ENCODE measurements around the gene SUPT20H. TPM values are rescaled to one million over a fixed set of nuclear protein-coding genes. Genes with fewer than 3 reads are reported as not detected.
A peak's percentile ranks its signal among the peaks of the same experiment; 100 is the strongest.

The SUPT20H gene
- total RNA-seq, 1 experiment from 2014 or later, result 42.9 TPM

DNA sequence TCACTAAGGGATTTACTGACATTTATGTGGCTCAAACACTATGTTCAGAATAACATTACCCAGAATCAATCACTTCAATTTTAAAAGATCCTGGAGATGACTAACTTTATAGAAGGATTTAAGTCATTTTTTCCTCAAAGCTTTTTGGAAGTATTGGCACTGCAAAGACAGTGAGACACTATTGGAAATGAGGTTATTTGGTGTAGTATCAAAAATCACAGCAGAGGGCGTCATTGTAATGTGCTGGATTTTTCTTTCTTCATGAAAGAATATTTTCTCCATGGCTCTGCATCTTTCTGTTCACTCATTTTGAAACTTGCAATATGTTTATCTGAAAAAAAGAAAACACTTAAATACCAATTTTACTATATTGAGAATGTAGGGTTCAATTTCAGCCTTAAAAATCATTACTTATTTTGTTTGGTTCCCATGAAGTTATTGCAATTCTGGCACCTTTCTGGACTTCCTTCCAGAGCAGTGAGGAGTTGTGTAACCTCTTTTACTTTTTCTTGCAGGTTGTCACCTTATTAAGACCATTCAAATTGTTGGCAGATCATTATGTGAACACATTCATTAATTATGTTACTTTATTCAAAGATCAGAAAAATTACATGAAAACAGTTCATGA is 49.7 kb upstream of the SUPT20H start:
- ChIA-PET CTCF (no interaction called here), POLR2A (no interaction called here), RAD21 (ENCODE audit: low non-redundant PET in 1 of 2, low total read pairs in 2 of 2, uncharacterized antibody in 2 of 2, unreplicated experiment in 2 of 2) (no interaction called here)
- Histone ChIP-seq H4K20me1 (ENCODE audit: insufficient read depth) (no peaks in the 10 kb centered on the region), H3K36me3 (ENCODE audit: control insufficient read depth in 1 of 2, insufficient read depth in 2 of 2, low read length in 2 of 2) (no peaks in the 10 kb centered on the region), H3K4me2 (ENCODE audit: low read length) (no peak overlapping the region), H3K4me1 (ENCODE audit: control insufficient read depth in 1 of 2, insufficient read depth in 2 of 2, low read length in 2 of 2) (no peaks in the 10 kb centered on the region), H3K27ac (ENCODE audit: low read depth, low read length) (no peak overlapping the region), H3K79me2 (ENCODE audit: insufficient read depth, low read length) (no peaks in the 10 kb centered on the region), H3K4me3 (replicated peaks in 1 of 2; ENCODE audit: low read depth in 1 of 2, low read length in 2 of 2) (no peak overlapping the region), H3K9ac (ENCODE audit: low read length) (no peak overlapping the region), H3K9me2 (ENCODE audit: insufficient read depth) (no peaks in the 10 kb centered on the region), H2AFZ (ENCODE audit: low read depth, low read length, poor library complexity, severe bottlenecking) (no peak overlapping the region), H3K27me3 (ENCODE audit: insufficient read depth, low read length) (no peaks in the 10 kb centered on the region), H3K9me3 (ENCODE audit: control insufficient read depth in 1 of 2, insufficient read depth in 1 of 2, low read depth in 1 of 2, low read length in 2 of 2) (no peaks in the 10 kb centered on the region)
- no peak for DNase-seq (ENCODE audit: low read depth, low spot score)
- BruUV-seq (replicated peaks), result no TSS peak
- ATAC-seq, result no peak
- TF ChIP-seq EGR1 (IDR thresholded peaks at IDR 0.05; ENCODE audit: low read depth), result no peak
- TF ChIP-seq SP1 (IDR thresholded peaks at IDR 0.05; ENCODE audit: low read depth), result no peak
- peak; percentile 49 for TF ChIP-seq RAD21 (IDR thresholded peaks at IDR 0.05; ENCODE audit: low read depth)
- TF ChIP-seq, protein P1, sequence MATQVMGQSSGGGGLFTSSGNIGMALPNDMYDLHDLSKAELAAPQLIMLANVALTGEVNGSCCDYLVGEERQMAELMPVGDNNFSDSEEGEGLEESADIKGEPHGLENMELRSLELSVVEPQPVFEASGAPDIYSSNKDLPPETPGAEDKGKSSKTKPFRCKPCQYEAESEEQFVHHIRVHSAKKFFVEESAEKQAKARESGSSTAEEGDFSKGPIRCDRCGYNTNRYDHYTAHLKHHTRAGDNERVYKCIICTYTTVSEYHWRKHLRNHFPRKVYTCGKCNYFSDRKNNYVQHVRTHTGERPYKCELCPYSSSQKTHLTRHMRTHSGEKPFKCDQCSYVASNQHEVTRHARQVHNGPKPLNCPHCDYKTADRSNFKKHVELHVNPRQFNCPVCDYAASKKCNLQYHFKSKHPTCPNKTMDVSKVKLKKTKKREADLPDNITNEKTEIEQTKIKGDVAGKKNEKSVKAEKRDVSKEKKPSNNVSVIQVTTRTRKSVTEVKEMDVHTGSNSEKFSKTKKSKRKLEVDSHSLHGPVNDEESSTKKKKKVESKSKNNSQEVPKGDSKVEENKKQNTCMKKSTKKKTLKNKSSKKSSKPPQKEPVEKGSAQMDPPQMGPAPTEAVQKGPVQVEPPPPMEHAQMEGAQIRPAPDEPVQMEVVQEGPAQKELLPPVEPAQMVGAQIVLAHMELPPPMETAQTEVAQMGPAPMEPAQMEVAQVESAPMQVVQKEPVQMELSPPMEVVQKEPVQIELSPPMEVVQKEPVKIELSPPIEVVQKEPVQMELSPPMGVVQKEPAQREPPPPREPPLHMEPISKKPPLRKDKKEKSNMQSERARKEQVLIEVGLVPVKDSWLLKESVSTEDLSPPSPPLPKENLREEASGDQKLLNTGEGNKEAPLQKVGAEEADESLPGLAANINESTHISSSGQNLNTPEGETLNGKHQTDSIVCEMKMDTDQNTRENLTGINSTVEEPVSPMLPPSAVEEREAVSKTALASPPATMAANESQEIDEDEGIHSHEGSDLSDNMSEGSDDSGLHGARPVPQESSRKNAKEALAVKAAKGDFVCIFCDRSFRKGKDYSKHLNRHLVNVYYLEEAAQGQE (IDR thresholded peaks at IDR 0.05; ENCODE audit: low read depth), result no peak
- TF ChIP-seq, protein P2, sequence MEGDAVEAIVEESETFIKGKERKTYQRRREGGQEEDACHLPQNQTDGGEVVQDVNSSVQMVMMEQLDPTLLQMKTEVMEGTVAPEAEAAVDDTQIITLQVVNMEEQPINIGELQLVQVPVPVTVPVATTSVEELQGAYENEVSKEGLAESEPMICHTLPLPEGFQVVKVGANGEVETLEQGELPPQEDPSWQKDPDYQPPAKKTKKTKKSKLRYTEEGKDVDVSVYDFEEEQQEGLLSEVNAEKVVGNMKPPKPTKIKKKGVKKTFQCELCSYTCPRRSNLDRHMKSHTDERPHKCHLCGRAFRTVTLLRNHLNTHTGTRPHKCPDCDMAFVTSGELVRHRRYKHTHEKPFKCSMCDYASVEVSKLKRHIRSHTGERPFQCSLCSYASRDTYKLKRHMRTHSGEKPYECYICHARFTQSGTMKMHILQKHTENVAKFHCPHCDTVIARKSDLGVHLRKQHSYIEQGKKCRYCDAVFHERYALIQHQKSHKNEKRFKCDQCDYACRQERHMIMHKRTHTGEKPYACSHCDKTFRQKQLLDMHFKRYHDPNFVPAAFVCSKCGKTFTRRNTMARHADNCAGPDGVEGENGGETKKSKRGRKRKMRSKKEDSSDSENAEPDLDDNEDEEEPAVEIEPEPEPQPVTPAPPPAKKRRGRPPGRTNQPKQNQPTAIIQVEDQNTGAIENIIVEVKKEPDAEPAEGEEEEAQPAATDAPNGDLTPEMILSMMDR (IDR thresholded peaks at IDR 0.05 in 2 of 3, conservative IDR thresholded peaks at IDR 0.05 in 1 of 3; ENCODE audit: borderline replicate concordance in 1 of 3, insufficient read depth in 1 of 3, low read depth in 2 of 3, low read length in 2 of 3), result peak; percentile 7 to 65 (median 44); a peak in 5 of 6 replicates
- intact Hi-C loops (cut with micrococcal nuclease), result loop anchor here (1.0 to 10.0 kb wide), 3 partner anchors 1476 to 1806 kb away; no protein-coding TSS in a partner anchor
